AG09319 (cell line): ENCODE results near the gene MCF2.
"Not testable (repeated sequence)": the region's sequence is repeated elsewhere in the genome, so short reads cannot be mapped to it uniquely, and the experiment has no call there.

Experiments used
- DNase-seq: peaks from one replicate; pipeline ENCODE4 v3.0.0-alpha.2; 2010; ENCODE audit warnings: low read depth; ENCODE audit errors: extremely low read depth
- CTCF ChIP-seq: IDR thresholded peaks from 2 replicates; pipeline ENCODE4 v1.5.1; 2011; ENCODE audit warnings: low read depth, mild to moderate bottlenecking, inconsistent platforms, low read length, moderate library complexity

MCF2 gene

DNA sequence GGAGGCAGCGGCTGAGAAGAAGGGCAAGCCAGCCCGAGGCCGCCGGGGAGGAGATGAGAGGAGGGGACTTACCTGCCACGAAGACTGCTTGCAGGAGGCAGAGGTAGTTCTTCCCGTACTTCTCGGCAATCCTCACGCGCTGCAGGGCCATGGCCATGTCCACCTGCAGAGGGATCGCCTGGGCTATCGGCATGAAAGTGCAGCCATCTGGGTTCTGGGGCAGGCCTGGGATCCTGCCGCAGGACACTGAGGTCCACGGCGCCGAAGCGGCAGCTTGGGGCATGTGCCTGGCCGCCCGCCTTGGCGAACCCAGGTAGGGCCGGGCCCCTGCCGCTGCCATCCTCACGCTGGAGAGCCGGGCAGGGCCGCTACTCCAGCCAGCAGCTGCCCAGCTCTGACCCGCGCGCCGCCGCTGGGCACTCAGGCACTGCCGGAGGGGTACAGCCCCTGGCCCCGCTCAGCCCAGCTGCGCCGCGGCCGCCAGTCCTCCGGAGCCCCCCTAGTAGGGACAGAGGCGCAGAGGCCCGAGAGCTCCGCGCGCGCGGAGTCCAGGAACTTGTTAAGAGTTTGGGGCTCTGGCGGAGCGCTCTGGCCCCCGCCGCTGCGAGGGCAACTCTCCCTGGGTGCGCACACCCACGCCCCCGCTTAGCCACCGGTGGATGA, 16.0 kb downstream of the MCF2 start:
- TF ChIP-seq CTCF, result no peak
- no peak for DNase-seq

DNA sequence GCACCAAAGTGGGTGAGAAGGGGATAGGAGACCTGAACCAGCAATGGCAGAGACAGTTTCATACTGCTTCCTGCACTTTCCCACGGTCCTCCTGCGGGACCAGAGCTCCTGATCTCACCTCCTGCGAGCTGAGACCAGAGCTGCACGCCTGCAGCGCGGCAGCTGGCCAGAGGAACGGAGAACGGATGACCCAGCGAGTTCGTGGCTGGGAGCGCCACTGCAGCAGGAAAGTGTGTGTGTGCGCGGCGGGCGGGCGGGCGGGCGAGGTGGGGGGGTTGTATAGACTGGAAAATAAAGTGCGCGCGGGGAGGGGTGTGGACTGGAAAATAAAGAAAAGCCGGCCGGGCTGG, 16.5 kb downstream of the MCF2 start:
- TF ChIP-seq CTCF, result no peak
- no peak for DNase-seq

GRCh38 chrX:139685175-139685574, 22.8 kb downstream of the MCF2 start:
- not testable (repeated sequence) for DNase-seq

- DNase-seq, result no peak
- TF ChIP-seq CTCF, result no peak
Observed at GRCh38 chrX:139680356-139680755, 27.6 kb downstream of the MCF2 start.

GRCh38 chrX:139647597-139647996, 60.4 kb downstream of the MCF2 start:
- TF ChIP-seq CTCF, result no peak
- no peak for DNase-seq

DNA sequence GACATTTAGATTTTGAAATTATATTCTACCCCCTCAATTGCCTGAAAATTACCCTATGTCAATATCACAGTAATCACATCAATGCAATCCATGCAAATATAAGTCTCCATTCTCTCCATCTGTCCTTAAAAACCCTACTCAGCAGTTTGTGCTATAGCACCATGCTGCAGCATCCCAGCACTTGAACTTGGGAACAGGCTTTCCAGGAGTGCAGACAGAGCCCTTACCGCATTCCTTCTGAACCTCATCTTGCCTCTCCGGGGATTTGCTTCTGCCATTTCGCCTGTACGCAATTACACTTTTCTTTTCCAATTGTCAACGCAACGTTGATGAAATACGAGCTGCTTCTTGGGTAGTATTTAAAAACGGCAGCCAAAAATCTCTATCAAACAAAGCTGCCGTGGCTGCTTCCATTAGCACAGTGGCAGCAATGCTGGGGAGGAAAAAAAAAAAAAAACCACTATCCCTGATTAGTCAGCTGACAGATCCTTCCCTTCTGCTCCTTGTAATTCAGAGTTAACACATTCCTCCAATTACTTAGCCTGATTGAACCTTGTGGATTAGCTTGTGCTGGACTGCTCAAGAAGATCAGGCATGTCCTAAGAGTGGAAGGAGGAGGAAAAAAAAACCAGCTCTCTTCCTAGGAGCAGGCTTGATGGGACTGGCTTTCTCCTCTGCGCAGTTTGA, 65.6 kb downstream of the MCF2 start:
- DNase-seq, result no peak
- no peak for TF ChIP-seq CTCF

GRCh38 chrX:139640259-139640658, 67.7 kb downstream of the MCF2 start:
- TF ChIP-seq CTCF, result no peak
- no peak for DNase-seq

- DNase-seq, result no peak
- no peak for TF ChIP-seq CTCF
Observed at GRCh38 chrX:139639253-139639652, 68.7 kb downstream of the MCF2 start.
